Limb (tissue), 2 donors: Measurements from ENCODE around the gene RFPL4A.
"Not testable (repeated sequence)": the region's sequence is repeated elsewhere in the genome, so short reads cannot be mapped to it uniquely, and the experiment has no call there.

ENCODE experiments used
- DNase-seq, 2 donors: peaks; one replicate each; pipeline ENCODE4 v3.0.0-alpha.2; 2016; ENCODE audit errors: extremely low spot score in 2 of 2

RFPL4A gene

DNA sequence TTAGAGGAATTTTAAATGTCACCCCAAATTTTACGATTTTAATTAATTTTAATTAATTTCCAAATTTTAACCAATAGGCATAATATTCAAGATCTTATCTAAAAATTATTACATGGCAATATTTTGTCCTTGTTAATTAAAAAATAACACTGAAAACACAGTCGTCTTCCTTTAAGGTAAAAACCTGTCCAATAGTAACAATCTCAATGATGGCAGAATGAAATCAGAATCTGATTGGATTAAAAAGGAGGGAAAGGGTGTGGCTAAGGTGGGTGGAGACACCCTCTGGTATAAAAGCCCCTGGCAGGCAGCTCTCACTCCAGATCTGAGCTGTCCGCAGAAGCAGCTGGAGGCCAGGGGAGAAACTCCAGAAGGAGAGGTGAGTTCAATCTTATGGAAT is at the start of gene RFPL4A:
Gene RFPL4A (plus strand): TSS at position 301 of the 400 bp plus-strand sequence. CDS start 2,704 bp downstream, outside the sequence.
- DNase-seq: not testable (repeated sequence)

GRCh38 chr19:55711719-55712118 is 47.2 kb upstream of the RFPL4A start:
- no peak for DNase-seq

DNA sequence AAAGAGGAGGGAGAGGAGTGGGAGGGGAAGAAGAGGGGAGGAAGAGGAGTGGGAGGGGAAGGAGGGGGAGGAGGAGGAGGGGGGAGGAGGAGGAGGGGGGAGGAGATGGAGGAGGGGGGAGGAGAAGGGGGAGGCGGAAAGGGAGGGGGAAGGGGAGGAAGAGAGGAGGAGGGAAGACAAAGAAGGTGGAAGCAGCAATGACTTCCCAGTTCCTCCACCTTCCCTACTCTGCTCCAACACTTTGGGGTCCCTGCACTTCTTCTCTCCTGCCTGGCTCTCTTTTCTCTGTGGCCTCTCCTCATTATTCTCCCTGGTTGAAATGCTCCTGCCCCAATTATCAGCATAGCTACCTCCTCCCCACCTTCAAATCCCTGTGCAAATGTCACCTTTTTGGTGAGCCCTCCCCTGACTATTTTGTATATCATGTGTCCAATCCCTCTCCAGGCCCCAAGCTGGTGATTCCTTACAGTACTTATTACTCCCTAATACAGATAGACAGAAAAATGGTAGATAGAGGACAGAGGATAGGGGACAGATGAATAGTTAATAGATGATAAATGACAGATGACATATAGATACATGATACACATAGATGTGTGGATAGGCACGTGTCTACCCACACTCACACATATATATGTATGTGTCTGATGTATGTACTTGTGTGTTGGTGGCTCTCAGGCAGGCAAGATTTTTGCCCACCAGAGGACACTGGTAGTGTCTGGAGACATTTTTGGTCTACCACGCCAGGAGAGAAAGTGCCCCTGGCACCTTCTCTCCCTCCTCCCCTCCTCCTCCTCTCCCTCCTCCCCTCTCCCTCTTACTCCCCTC is 45.9 kb upstream of the RFPL4A start:
- no peak for DNase-seq

- no peak for DNase-seq
Measured at GRCh38 chr19:55716531-55716930, 42.4 kb upstream of the RFPL4A start.

DNA sequence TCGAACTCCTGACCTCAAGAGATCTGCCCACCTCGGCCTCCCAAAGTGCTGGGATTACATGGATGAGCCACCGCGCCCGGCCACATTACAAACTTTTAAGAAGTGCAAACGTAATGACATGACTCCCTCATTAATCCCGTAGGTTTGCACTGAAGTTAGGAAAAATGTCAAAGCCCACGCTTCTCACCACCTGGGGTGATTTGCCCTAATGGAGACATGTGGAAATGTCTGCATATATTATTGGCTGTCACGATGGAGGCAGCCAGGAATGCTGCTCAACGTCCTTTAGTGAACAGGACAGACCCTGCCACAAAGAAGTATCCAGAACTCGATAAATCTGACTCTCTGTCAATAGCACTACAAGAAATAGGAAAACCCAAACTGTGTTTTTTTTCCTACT is 41.6 kb upstream of the RFPL4A start:
- DNase-seq: no peak

DNA sequence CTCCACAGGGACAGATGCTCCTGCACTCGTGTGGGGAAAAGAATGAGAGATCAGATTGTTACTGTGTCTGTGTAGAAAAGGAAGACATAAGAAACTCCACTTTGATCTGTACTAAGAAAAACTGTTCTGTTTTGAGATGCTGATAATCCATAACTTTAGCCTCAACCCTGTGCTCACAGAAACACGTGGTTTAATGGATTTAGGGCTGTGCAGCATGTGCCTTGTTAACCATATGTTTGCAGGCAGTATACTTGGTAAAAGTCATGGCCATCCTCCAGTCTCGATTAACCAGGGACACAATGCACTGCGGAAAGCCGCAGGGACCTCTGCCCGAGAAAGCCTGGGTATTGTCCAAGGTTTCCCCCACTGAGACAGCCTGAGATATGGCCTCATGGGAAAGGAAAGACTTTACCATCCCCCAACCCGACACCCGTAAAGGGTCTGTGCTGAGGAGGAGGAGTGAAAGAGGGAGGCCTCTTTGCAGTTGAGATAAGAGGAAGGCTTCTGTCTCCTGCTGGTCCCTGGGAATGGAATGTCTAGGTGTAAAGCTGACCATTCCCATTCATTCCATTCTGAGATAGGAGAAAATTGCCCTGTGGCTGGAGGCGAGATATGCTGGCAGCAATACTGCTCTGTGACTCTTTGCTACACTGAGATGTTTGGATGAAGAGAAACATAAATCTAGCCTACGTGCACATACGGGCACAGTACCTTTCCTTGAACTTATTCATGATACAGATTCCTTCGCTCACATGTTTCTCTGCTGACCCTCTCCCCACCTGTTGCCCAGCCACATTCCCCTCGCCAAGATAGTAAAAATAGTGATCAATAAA is 40.8 kb upstream of the RFPL4A start:
- DNase-seq: not testable (repeated sequence)

- no peak for DNase-seq
Measured at GRCh38 chr19:55720214-55720746, 38.6 kb upstream of the RFPL4A start.

DNA sequence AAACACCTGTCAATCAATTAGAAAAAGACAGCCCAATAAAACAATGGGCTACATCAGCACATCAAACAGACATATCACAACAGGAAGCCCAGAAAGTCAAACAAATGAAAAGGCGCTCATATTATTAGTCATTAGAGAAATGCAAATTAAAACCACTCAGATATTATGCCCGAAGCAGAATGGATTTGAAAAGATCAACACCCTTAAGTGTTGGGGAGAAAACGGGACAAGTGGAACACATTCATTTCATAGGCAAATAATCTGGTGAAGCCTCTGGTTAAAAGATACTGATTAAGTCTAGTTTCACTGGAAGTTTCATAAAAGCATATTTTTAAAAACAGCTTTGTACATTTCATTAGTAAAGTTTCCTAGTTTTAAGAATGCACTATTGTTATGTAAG is 38.1 kb upstream of the RFPL4A start:
- no peak for DNase-seq

- no peak for DNase-seq
Measured at GRCh38 chr19:55723491-55723890, 35.4 kb upstream of the RFPL4A start.

GRCh38 chr19:55730378-55730777 is 28.5 kb upstream of the RFPL4A start:
- not testable (repeated sequence) for DNase-seq

DNA sequence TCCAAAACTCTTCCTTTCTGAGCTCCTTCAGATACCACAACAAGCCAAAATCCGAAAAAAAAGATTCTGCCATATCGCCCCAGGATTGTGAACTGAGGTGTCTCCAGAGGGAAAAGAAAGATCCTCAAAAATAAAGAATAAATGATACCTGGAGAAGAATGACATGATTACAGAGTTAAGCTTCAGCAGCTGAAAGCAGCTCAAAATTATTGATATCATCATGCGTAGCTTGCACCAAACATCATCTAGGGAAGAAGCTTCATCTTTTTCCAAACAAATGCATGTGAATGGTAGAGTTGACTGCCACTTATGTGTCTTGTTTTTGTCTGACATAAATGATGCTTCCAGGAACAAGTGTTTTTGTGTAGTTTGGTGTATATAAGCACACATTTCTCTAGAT is 20.6 kb upstream of the RFPL4A start, which contains the start of gene NLRP9:
Gene NLRP9 (minus strand): TSS at position 101 of the 400 bp plus-strand sequence. CDS start 28 bp downstream, at position 73.
- DNase-seq: no peak

GRCh38 chr19:55750715-55751114 is 8.2 kb upstream of the RFPL4A start:
- no peak for DNase-seq

GRCh38 chr19:55753401-55753800 is 5.5 kb upstream of the RFPL4A start:
- DNase-seq: no peak

DNA sequence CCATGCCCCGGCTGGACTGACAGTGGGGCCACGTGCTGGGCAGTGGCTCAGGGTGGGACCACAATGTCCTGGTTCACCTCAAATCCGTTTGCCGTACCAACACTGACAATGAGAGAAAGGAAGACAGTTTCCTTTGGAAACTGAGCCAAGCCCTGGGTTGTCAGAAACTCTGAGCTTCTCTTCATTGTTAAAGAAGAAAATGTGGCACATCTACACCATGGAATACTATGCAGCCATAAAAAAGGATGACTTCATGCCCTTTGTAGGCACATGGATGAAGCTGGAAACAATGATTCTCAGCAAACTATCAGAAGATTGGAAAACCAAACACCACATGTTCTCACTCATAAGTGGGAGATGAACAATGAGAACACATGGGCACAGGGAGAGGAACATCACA is 2.1 kb upstream of the RFPL4A start:
- not testable (repeated sequence) for DNase-seq

GRCh38 chr19:55766466-55766865 is 7.6 kb downstream of the RFPL4A start:
- DNase-seq: no peak

DNA sequence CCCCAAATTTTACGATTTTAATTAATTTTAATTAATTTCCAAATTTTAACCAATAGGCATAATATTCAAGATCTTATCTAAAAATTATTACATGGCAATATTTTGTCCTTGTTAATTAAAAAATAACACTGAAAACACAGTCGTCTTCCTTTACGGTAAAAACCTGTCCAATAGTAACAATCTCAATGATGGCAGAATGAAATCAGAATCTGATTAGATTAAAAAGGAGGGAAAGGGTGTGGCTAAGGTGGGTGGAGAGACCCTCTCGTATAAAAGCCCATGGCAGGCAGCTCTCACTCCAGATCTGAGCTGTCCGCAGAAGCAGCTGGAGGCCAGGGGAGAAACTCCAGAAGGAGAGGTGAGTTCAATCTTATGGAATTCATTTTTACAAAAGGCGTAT is 9.9 kb downstream of the RFPL4A start, which contains the start of gene RFPL4AL1:
Gene RFPL4AL1 (plus strand): TSS at position 301 of the 400 bp plus-strand sequence. CDS start 2,687 bp downstream, outside the sequence.
- not testable (repeated sequence) for DNase-seq

GRCh38 chr19:55769632-55770031 is 10.7 kb downstream of the RFPL4A start:
- not testable (repeated sequence) for DNase-seq

GRCh38 chr19:55777528-55777927 is 18.6 kb downstream of the RFPL4A start:
- no peak for DNase-seq

- DNase-seq: no peak
Measured at GRCh38 chr19:55778331-55778730, 19.4 kb downstream of the RFPL4A start.

DNA sequence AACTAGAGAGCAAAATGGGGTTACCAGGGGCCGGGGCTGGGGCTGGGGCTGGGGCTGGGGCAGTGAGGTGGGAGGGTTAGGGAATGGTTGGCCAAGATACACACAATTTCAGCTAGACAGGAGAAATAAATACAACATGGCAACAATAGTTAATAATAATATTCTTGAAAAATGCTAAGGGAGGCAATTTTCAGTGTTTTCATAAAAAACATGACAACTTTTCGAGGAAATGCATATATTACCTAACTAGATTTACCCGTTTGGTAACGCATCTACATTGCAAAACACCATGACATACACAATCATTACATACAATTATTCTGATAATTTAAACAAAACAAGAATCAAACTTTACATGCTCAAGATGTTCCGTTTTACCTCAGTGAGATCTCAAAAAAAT is 22.2 kb downstream of the RFPL4A start:
- DNase-seq: no peak

DNA sequence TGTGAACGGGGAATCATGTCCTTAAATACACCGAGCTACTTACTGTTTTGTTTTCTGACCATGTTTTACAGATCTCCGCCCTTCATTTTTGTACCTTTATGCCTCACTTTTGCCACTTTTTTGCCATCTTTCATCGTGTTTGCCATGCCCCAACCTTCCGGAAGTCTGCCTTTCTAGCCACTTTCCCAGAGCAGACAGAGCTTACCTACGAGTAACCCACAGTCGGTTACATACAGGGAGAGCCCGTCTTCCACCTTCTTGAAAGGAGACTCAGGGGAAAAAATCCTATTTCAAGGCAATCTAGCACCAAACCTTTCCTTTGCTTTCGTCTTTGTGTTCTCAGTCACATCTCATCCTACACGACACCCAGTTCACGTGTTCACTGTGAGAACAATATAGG is 36.1 kb downstream of the RFPL4A start:
- DNase-seq: no peak

DNA sequence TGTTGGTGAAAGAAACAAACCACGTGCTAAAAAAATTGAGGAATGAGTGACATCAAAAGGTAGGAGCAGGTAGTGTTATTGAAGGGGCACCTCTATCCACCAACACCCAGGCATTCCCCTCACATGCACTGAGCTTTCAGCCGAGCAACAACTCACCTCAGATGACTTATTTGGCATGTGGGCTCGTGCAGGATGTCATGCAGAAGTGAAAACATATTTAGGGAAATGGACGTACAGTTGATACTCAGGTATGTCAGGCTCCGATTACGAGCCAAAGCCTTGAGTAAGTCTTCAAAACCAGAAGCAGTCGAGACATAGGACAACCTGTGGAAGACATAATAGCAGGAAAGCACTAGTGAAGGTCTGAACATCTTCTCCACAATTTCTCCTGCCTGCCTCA is 42.5 kb downstream of the RFPL4A start:
- DNase-seq: no peak
